Activated naive CD4-positive, alpha-beta T cell treated with anti-CD3 and anti-CD28 coated beads, Interleukin-2, amount 10 ng/mL, durations not matched to agents 7 days and 5 days (primary cell): ENCODE data around the gene NTM.

ENCODE experiments used
- CTCF ChIA-PET: fragments of 350-600 bp; sonication (Branson Sonifier 250); formaldehyde crosslinking; loops from one replicate; lab custom pipeline; 2021; ENCODE audit warnings: antibody characterized with exemption; lab: Charles Lee
- DNase-seq: peaks from one replicate; pipeline ENCODE4 v3.0.0-alpha.2; 2020
- H3K27ac Mint-ChIP-seq: one replicate; pipeline ENCODE4 v1.8.0; 2021; ENCODE audit warnings: mild to moderate bottlenecking, moderate library complexity, mixed read lengths
- H3K27me3 Mint-ChIP-seq: one replicate; pipeline ENCODE4 v1.8.0; 2021; ENCODE audit warnings: mild to moderate bottlenecking, mixed read lengths
- H3K36me3 Mint-ChIP-seq: one replicate; pipeline ENCODE4 v1.8.0; 2021; ENCODE audit warnings: mixed read lengths
- H3K4me1 Mint-ChIP-seq: one replicate; pipeline ENCODE4 v1.8.0; 2021; ENCODE audit warnings: mixed read lengths
- H3K4me3 Mint-ChIP-seq: one replicate; pipeline ENCODE4 v1.8.0; 2021; ENCODE audit warnings: mild to moderate bottlenecking, moderate library complexity, mixed read lengths
- H3K9me3 Mint-ChIP-seq: one replicate; pipeline ENCODE4 v1.8.0; 2021; ENCODE audit warnings: mixed read lengths

The NTM gene

GRCh38 chr11:132278801-132279574, 908.6 kb downstream of the NTM start:
- Mint-ChIP-seq H3K4me3 (no peak overlapping the region), H3K4me1 (no peaks in the 10 kb centered on the region), H3K36me3 (no peaks in the 10 kb centered on the region), H3K9me3 (no peaks in the 10 kb centered on the region), H3K27me3 (no peaks in the 10 kb centered on the region), H3K27ac (no peak overlapping the region)
- CTCF ChIA-PET = interaction anchor here (0.8 kb wide), 1 partner anchor 216 kb away, joined by 3 read pairs; no protein-coding TSS in a partner anchor
- no peak for DNase-seq

GRCh38 chr11:132284048-132284447, 913.6 kb downstream of the NTM start:
- H3K27ac Mint-ChIP-seq = no peak overlapping the region
- no peak overlapping the region for H3K4me3 Mint-ChIP-seq
- H3K36me3 Mint-ChIP-seq = no peaks in the 10 kb centered on the region
- no peaks in the 10 kb centered on the region for H3K27me3 Mint-ChIP-seq
- no peaks in the 10 kb centered on the region for H3K4me1 Mint-ChIP-seq
- no peak for DNase-seq
- CTCF ChIA-PET = no interaction called here
- H3K9me3 Mint-ChIP-seq = peaks cover 3% of the 10 kb centered on the region

GRCh38 chr11:132284611-132285010, 914.2 kb downstream of the NTM start:
- H3K4me3 Mint-ChIP-seq = no peak overlapping the region
- H3K9me3 Mint-ChIP-seq = peaks cover 3% of the 10 kb centered on the region
- no peak for DNase-seq
- no peak overlapping the region for H3K27ac Mint-ChIP-seq
- CTCF ChIA-PET = no interaction called here
- H3K4me1 Mint-ChIP-seq = no peaks in the 10 kb centered on the region
- no peaks in the 10 kb centered on the region for H3K36me3 Mint-ChIP-seq
- H3K27me3 Mint-ChIP-seq = no peaks in the 10 kb centered on the region

GRCh38 chr11:132285631-132286030, 915.2 kb downstream of the NTM start:
- H3K9me3 Mint-ChIP-seq = peaks cover 3% of the 10 kb centered on the region
- H3K4me3 Mint-ChIP-seq = no peak overlapping the region
- no peaks in the 10 kb centered on the region for H3K36me3 Mint-ChIP-seq
- no peaks in the 10 kb centered on the region for H3K4me1 Mint-ChIP-seq
- DNase-seq = no peak
- CTCF ChIA-PET = no interaction called here
- no peaks in the 10 kb centered on the region for H3K27me3 Mint-ChIP-seq
- no peak overlapping the region for H3K27ac Mint-ChIP-seq

- Mint-ChIP-seq H3K9me3 (peaks cover 3% of the 10 kb centered on the region), H3K4me3 (no peak overlapping the region), H3K36me3 (no peaks in the 10 kb centered on the region), H3K27ac (no peak overlapping the region), H3K4me1 (no peaks in the 10 kb centered on the region), H3K27me3 (no peaks in the 10 kb centered on the region)
- CTCF ChIA-PET = no interaction called here
- DNase-seq = no peak
Measured at GRCh38 chr11:132286106-132286505, 915.7 kb downstream of the NTM start.

- H3K36me3 Mint-ChIP-seq = no peaks in the 10 kb centered on the region
- H3K4me3 Mint-ChIP-seq = no peak overlapping the region
- no peak for DNase-seq
- H3K4me1 Mint-ChIP-seq = no peaks in the 10 kb centered on the region
- no peaks in the 10 kb centered on the region for H3K27me3 Mint-ChIP-seq
- CTCF ChIA-PET = no interaction called here
- peaks cover 3% of the 10 kb centered on the region for H3K9me3 Mint-ChIP-seq
- no peak overlapping the region for H3K27ac Mint-ChIP-seq
Measured at GRCh38 chr11:132288036-132288435, 917.6 kb downstream of the NTM start.

GRCh38 chr11:132289590-132290256, 919.3 kb downstream of the NTM start:
- H3K36me3 Mint-ChIP-seq = no peaks in the 10 kb centered on the region
- no peak overlapping the region for H3K4me3 Mint-ChIP-seq
- no peaks in the 10 kb centered on the region for H3K4me1 Mint-ChIP-seq
- no peak overlapping the region for H3K27ac Mint-ChIP-seq
- CTCF ChIA-PET = no interaction called here
- H3K27me3 Mint-ChIP-seq = no peaks in the 10 kb centered on the region
- DNase-seq = no peak
- H3K9me3 Mint-ChIP-seq = peaks cover 2% of the 10 kb centered on the region

- Mint-ChIP-seq H3K4me1 (no peaks in the 10 kb centered on the region), H3K4me3 (no peak overlapping the region), H3K27me3 (no peaks in the 10 kb centered on the region), H3K36me3 (no peaks in the 10 kb centered on the region), H3K9me3 (no peaks in the 10 kb centered on the region), H3K27ac (no peak overlapping the region)
- DNase-seq = no peak
- CTCF ChIA-PET = no interaction called here
Measured at GRCh38 chr11:132293586-132293985, 923.2 kb downstream of the NTM start.

GRCh38 chr11:132296946-132297610, 926.7 kb downstream of the NTM start:
- Mint-ChIP-seq H3K4me1 (no peaks in the 10 kb centered on the region), H3K27me3 (no peaks in the 10 kb centered on the region), H3K9me3 (peaks cover 3% of the 10 kb centered on the region), H3K36me3 (no peaks in the 10 kb centered on the region), H3K27ac (no peak overlapping the region), H3K4me3 (no peak overlapping the region)
- CTCF ChIA-PET = no interaction called here
- DNase-seq = no peak

- H3K36me3 Mint-ChIP-seq = no peaks in the 10 kb centered on the region
- CTCF ChIA-PET = no interaction called here
- no peak overlapping the region for H3K27ac Mint-ChIP-seq
- no peaks in the 10 kb centered on the region for H3K27me3 Mint-ChIP-seq
- no peak for DNase-seq
- no peaks in the 10 kb centered on the region for H3K4me1 Mint-ChIP-seq
- H3K4me3 Mint-ChIP-seq = no peak overlapping the region
- peaks cover 3% of the 10 kb centered on the region for H3K9me3 Mint-ChIP-seq
Measured at GRCh38 chr11:132298357-132298756, 927.9 kb downstream of the NTM start.

- H3K4me1 Mint-ChIP-seq = no peaks in the 10 kb centered on the region
- H3K27me3 Mint-ChIP-seq = no peaks in the 10 kb centered on the region
- H3K4me3 Mint-ChIP-seq = no peak overlapping the region
- no peaks in the 10 kb centered on the region for H3K36me3 Mint-ChIP-seq
- H3K27ac Mint-ChIP-seq = no peak overlapping the region
- peaks cover 5% of the 10 kb centered on the region for H3K9me3 Mint-ChIP-seq
- CTCF ChIA-PET = no interaction called here
- no peak for DNase-seq
Measured at GRCh38 chr11:132300283-132300682, 929.9 kb downstream of the NTM start.

GRCh38 chr11:132301465-132301864, 931.0 kb downstream of the NTM start:
- H3K27ac Mint-ChIP-seq = no peak overlapping the region
- no peak overlapping the region for H3K4me3 Mint-ChIP-seq
- DNase-seq = no peak
- CTCF ChIA-PET = no interaction called here
- H3K4me1 Mint-ChIP-seq = no peaks in the 10 kb centered on the region
- peaks cover 5% of the 10 kb centered on the region for H3K9me3 Mint-ChIP-seq
- H3K36me3 Mint-ChIP-seq = no peaks in the 10 kb centered on the region
- no peaks in the 10 kb centered on the region for H3K27me3 Mint-ChIP-seq

GRCh38 chr11:132301900-132302299, 931.5 kb downstream of the NTM start:
- H3K27me3 Mint-ChIP-seq = no peaks in the 10 kb centered on the region
- H3K27ac Mint-ChIP-seq = no peak overlapping the region
- no peak overlapping the region for H3K4me3 Mint-ChIP-seq
- H3K4me1 Mint-ChIP-seq = no peaks in the 10 kb centered on the region
- H3K9me3 Mint-ChIP-seq = peaks cover 5% of the 10 kb centered on the region
- no peak for DNase-seq
- no peaks in the 10 kb centered on the region for H3K36me3 Mint-ChIP-seq
- CTCF ChIA-PET = no interaction called here

GRCh38 chr11:132307309-132308020, 937.0 kb downstream of the NTM start:
- Mint-ChIP-seq H3K27me3 (no peaks in the 10 kb centered on the region), H3K4me1 (no peaks in the 10 kb centered on the region), H3K9me3 (peaks cover 2% of the 10 kb centered on the region), H3K27ac (no peak overlapping the region), H3K36me3 (no peaks in the 10 kb centered on the region), H3K4me3 (no peak overlapping the region)
- CTCF ChIA-PET = no interaction called here
- no peak for DNase-seq
